ENCODE data around the gene RAB33A. TPM values are rescaled to one million over a fixed set of nuclear protein-coding genes. Genes with fewer than 3 reads are reported as not detected.

Gene RAB33A
- total RNA-seq, 1 donor from 2014 or later, result 0.98 TPM

- H3K36me3 ChIP-seq, result no peaks in the 10 kb centered on the region
- TF ChIP-seq POLR2A (IDR thresholded peaks at IDR 0.05) (no peak), POLR2AphosphoS5 (IDR thresholded peaks at IDR 0.05; ENCODE audit: insufficient read depth in 1 of 2, low read depth in 1 of 2) (no peak)
- TF ChIP-seq, protein P1, sequence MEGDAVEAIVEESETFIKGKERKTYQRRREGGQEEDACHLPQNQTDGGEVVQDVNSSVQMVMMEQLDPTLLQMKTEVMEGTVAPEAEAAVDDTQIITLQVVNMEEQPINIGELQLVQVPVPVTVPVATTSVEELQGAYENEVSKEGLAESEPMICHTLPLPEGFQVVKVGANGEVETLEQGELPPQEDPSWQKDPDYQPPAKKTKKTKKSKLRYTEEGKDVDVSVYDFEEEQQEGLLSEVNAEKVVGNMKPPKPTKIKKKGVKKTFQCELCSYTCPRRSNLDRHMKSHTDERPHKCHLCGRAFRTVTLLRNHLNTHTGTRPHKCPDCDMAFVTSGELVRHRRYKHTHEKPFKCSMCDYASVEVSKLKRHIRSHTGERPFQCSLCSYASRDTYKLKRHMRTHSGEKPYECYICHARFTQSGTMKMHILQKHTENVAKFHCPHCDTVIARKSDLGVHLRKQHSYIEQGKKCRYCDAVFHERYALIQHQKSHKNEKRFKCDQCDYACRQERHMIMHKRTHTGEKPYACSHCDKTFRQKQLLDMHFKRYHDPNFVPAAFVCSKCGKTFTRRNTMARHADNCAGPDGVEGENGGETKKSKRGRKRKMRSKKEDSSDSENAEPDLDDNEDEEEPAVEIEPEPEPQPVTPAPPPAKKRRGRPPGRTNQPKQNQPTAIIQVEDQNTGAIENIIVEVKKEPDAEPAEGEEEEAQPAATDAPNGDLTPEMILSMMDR (IDR thresholded peaks at IDR 0.05), result no peak
- H3K4me3 ChIP-seq, result peak overlapping the region; percentile 57 to 58
- DNase-seq (ENCODE audit: extremely low spot score in 2 of 2), result peak in 1 of 2 donors; percentile 89
- intact Hi-C loops (cut with DNase I), result no loop called here
- H3K27ac ChIP-seq, result peak overlapping the region; percentile 85
- no peaks in the 10 kb centered on the region for H3K9me3 ChIP-seq
- H3K27me3 ChIP-seq, result no peaks in the 10 kb centered on the region
- H3K4me1 ChIP-seq, result peaks cover 10% of the 10 kb centered on the region
These were observed 6.5 kb upstream of the RAB33A start for GRCh38 chrX:130165181-130165702.

DNA sequence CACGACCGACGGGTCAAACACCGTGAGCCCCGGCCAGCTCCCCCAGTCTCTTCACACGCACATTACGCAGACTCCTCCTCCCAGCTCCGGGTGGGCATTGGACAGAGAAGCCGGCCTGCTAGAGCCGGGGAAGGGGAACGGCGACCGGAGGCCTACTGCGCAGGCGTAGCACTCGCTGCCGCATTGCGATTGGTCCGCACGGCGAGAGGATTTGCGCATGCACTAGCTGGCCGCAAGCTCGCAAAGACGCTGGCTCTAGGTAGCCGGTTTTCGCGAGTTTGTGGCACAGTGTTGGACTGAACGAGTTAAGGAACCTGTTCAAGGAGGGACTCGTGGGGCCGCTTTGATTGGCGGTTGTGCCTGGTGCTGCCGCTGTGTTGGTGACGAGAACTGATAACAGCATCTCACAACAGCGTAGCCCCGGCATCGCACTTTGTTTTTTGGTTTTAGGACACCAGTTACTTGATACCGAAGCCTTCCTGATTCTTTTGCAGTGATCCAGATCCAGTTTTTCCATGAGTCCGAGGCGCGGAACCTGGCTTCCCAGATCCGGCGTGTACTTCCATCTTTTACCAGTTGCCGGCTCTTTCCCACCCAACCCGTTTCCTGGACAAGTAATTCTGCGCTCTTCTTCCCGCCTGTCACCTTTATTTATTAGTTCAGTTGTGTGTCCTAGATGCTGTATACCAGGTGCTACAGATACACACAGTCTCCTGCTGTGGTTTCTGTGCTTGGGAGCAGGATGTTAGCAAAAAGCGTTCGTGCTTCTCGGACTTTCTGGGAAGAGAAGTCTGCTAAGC lies 5.9 kb upstream of the RAB33A start, which contains the start of gene AIFM1:
Gene AIFM1, minus strand, starts transcription at position 139 of the 800 bp plus-strand sequence. CDS start 185 bp downstream, outside the sequence.
- Histone ChIP-seq H3K27ac (peak within 1 kb of the TSS; percentile 85), H3K36me3 (no peaks in the 10 kb centered on the region), H3K27me3 (no peaks in the 10 kb centered on the region), H3K4me1 (peaks cover 10% of the 10 kb centered on the region), H3K4me3 (peak within 1 kb of the TSS; percentile 57 to 58), H3K9me3 (no peaks in the 10 kb centered on the region)
- intact Hi-C loops (cut with DNase I), result no loop called here
- TF ChIP-seq, protein P1 (IDR thresholded peaks at IDR 0.05), result peak in 1 of 3 experiments; percentile 28
- TF ChIP-seq POLR2A (IDR thresholded peaks at IDR 0.05) (peak in 1 of 2 donors; percentile 32), POLR2AphosphoS5 (IDR thresholded peaks at IDR 0.05; ENCODE audit: insufficient read depth in 1 of 2, low read depth in 1 of 2) (peak; percentile 57 to 92)
- peak in 1 of 2 donors; percentile 94 for DNase-seq (ENCODE audit: extremely low spot score in 2 of 2)

DNA sequence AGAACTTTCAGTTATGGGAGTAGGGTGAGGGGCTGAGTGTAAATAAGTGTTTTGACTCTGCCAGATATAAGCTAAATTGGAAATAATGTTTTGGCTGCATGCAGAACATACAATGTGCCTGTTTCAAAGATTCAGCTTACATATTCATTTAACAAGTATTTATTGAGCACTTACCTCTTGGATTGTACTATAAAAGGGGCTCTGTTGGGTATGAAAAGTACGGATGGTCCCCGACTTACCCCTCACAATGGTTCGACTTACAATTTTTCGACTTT lies 5.3 kb upstream of the RAB33A start:
- TF ChIP-seq, protein P1 (IDR thresholded peaks at IDR 0.05), result no peak
- no peak for TF ChIP-seq POLR2A (IDR thresholded peaks at IDR 0.05)
- Histone ChIP-seq H3K36me3 (no peaks in the 10 kb centered on the region), H3K4me1 (peaks cover 10% of the 10 kb centered on the region), H3K4me3 (peak overlapping the region; percentile 57 to 58), H3K27me3 (no peaks in the 10 kb centered on the region), H3K27ac (peak overlapping the region; percentile 85), H3K9me3 (no peaks in the 10 kb centered on the region)
- intact Hi-C loops (cut with DNase I), result no loop called here
- DNase-seq (ENCODE audit: extremely low spot score in 2 of 2), result no peak

DNA sequence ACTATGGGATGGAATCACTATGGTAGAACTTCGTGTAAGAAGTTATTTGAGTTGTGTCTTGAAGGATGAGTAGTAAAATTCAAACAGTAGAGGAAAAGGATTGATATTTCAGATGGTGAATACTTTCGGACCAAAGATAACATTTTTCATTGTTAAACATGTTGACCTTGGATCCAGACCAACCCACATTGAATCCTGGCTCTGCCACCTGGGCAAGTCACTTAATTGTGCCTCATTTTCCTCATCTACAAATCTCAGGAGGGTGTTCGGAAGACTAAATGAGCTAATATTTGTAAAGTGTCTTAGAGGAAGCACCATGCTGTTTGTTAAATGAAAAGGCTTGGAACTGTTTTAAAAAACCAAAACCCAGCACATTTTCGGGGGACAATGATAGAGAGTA lies 4.7 kb upstream of the RAB33A start:
- intact Hi-C loops (cut with DNase I), result no loop called here
- Histone ChIP-seq H3K4me3 (peak overlapping the region in 1 of 2 donors; percentile 57), H3K36me3 (no peaks in the 10 kb centered on the region), H3K27me3 (no peaks in the 10 kb centered on the region), H3K27ac (no peak overlapping the region), H3K9me3 (no peaks in the 10 kb centered on the region), H3K4me1 (peaks cover 11% of the 10 kb centered on the region)
- no peak for DNase-seq (ENCODE audit: extremely low spot score in 2 of 2)
- TF ChIP-seq POLR2A (IDR thresholded peaks at IDR 0.05) (no peak), POLR2AphosphoS5 (IDR thresholded peaks at IDR 0.05; ENCODE audit: insufficient read depth in 1 of 2, low read depth in 1 of 2) (no peak)
- TF ChIP-seq, protein P1 (IDR thresholded peaks at IDR 0.05), result no peak
